CMK (cell line): Measurements from ENCODE around the gene NTN5.

Experiments used
- DNase-seq: peaks from one replicate; pipeline ENCODE4 v3.0.0-alpha.2; 2010; ENCODE audit warnings: low read depth

The NTN5 gene

DNA sequence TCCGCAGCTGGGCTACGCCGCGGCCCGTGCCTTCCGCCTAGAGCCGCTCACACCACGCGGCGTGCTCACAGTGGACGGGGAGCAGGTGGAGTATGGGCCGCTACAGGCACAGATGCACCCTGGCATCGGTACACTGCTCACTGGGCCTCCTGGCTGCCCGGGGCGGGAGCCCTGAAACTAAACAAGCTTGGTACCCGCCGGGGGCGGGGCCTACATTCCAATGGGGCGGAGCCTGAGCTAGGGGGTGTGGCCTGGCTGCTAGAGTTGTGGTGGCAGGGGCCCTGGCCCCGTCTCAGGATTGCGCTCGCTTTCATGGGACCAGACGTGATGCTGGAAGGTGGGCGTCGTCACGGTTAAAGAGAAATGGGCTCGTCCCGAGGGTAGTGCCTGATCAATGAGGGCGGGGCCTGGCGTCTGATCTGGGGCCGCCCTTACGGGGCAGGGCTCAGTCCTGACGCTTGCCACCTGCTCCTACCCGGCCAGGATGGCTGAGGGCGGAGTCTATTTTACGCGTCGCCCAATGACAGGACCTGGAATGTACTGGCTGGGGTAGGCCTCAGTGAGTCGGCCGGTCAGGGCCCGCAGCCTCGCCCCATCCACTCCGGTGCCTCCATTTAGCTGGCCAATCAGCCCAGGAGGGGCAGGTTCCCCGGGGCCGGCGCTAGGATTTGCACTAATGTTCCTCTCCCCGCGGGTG is 43.1 kb downstream of the NTN5 start:
- no peak for DNase-seq

DNA sequence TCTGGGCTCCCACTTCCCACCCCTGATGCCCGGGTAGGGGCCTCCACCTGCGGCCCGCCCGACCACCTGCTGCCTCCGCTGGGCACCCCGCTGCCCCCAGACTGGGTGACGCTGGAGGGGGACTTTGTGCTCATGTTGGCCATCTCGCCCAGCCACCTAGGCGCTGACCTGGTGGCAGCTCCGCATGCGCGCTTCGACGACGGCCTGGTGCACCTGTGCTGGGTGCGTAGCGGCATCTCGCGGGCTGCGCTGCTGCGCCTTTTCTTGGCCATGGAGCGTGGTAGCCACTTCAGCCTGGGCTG is 43.6 kb downstream of the NTN5 start:
- DNase-seq: no peak

DNA sequence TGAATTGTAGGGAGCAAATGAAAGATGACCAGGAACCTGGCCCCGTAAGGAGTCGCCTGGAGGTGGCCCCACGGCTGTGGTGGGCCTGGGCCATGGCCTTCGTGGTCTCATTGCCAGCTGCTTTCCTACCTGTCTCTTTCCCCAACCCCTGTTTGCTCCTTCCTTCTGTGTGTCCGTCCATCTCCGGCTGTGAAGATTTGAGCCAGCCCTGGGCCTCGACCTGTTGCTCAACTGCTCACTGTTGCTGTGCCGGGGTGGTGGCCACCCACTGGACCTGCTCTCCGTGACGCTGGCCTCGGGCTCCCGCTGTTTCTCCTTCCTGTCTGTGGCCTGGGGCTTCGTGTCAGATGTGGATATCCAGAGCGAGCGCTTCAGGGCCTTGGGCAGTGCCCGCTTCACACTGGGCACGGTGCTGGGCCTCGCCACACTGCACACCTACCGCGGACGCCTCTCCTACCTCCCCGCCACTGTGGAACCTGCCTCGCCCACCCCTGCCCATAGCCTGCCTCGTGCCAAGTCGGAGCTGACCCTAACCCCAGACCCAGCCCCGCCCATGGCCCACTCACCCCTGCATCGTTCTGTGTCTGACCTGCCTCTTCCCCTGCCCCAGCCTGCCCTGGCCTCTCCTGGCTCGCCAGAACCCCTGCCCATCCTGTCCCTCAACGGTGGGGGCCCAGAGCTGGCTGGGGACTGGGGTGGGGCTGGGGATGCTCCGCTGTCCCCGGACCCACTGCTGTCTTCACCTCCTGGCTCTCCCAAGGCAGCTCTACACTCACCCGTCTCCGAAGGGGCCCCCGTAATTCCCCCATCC is 44.1 kb downstream of the NTN5 start:
- DNase-seq: no peak

DNA sequence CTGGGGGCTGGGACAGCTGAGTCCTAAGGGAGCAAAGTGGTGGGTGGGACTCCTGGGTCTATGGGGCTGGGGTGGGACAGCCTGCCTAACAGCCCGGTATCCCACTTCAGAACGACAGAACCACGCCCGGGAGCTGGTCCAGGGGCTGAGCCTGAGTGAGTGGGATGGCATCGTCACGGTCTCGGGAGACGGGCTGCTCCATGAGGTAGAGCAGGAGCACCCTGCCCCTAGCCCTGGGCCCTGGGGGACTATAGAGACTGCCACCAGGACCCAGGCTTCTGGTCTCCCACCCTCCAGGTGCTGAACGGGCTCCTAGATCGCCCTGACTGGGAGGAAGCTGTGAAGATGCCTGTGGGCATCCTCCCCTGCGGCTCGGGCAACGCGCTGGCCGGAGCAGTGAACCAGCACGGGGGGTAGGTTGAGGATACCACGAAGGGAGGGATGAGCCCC is 44.9 kb downstream of the NTN5 start:
- no peak for DNase-seq

DNA sequence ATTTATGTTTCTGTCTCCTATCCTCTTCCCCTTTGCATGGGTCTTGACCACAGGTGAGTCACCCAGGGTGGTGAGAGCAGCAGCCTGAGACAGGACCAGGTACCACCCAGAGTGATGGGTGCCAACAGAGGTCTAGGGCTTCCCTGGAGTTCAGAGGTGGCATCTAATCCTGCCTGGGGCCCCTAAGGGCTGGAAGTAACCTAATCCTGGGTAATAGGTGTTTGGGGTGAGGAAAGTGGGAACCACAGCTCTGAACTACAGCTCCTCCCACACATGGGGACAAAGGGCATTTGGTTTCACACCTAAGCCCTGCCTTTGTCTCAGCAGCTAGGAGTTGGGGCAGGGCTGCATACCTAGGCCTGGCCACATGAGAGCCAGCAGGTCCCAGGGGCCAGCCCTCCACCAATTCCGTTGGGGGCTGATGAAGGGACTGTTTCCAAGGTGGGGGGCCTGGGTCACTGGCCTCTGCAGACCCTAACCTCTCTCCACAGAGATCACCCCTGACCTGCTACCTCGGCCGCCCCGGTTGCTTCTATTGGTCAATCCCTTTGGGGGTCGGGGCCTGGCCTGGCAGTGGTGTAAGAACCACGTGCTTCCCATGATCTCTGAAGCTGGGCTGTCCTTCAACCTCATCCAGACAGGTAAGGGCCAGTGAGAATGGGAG is 45.5 kb downstream of the NTN5 start:
- no peak for DNase-seq

DNA sequence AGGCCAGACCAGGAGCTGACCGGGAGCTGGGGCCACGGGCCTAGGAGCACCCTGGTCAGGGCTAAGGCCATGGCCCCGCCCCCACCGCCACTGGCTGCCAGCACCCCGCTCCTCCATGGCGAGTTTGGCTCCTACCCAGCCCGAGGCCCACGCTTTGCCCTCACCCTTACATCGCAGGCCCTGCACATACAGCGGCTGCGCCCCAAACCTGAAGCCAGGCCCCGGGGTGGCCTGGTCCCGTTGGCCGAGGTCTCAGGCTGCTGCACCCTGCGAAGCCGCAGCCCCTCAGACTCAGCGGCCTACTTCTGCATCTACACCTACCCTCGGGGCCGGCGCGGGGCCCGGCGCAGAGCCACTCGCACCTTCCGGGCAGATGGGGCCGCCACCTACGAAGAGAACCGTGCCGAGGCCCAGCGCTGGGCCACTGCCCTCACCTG is 46.9 kb downstream of the NTN5 start:
- no peak for DNase-seq

DNA sequence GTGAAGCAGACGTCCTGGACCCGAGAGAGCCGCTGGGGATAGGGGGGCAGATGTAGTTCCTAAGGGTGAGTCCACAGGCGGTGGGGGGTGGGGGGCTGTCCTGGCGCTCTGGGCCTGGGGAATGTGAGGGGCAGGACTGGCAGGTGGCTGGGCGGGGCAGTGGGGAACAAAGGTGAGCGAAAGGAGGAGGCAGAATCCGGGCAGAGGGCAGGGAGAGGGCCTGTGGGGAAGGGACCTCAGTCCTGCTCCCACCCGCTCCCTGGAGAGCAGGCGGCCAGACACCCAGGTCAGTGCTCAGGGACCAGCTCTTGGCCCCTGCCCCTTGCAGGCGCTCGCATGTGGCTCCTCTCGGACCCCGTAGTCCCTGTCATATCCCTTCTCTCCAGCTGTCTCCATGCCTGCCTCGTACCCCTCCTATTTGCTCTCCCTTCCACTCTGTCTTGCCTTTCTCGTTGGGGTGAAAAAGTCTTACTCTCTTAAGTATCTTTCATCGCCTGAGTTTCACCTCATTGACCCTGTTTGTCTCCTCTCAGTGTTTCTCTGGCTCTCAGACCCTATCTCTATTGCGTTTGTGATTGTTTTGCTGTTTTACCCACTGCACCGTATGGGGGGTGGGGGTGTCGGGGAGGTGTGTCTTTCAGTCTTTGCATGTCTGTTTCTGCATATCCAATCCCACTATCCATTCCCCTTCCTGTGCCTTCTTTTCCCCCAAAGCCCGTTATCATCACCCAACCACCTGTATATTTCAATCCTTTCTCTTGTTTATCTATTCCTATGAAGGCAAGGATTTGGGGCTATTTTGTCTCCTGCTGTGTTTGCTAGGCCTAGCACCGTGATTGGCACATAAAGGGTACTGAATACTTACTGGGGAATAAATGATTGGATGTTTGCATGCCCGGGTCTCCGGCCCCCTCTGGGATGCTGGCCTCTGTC is 47.8 kb downstream of the NTN5 start:
- DNase-seq: no peak

DNA sequence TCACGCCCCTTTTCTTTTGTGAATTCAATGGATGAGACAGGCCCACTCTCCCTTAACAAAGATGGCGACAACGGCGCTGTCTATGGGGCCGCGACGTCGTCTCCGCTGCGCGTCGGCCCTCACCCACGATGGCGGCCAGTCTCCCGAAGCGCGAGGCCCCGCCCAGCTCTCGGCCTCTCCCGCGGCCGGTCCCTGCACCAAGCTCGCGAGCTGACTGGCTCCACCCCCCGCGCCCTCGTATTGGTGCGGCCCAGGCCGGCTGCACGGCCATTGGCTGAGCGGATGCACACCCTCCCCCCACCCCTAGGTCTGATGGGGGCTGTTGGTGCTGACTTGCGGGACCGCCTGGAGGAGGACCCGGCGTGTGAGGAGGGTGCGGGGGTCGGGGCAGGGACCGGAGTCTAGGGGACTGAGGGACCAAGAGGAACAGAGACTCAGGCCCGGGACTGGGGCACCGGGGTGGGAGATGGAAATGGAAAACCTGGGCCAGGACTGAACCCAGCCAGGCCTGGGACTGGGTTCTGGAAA is 48.7 kb downstream of the NTN5 start:
- peak; percentile 96 for DNase-seq

DNA sequence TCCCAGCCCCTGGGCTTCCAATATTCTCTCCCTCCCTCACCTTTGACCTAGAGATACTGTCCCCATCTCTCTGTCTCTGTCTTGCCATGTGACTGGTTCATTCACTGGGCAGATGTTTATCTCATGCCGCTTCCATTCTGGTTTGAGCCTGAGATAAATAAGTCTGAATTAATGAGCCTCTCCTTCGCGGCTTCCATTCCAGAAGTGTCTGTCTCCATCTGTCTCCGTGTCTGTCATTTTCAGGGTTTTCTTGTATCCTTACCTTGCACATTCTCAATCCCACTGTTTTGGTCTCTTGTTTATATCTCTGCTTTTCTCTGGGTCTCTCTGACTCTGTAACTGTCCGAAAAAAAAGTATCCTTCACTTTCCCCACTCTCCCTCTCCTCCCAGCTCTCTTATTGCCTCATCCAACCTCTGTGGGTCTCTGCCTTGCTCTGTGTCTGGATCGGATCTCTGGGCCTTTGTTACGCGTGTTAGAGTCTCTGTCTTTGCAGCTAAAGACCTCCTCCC is 49.2 kb downstream of the NTN5 start:
- no peak for DNase-seq

DNA sequence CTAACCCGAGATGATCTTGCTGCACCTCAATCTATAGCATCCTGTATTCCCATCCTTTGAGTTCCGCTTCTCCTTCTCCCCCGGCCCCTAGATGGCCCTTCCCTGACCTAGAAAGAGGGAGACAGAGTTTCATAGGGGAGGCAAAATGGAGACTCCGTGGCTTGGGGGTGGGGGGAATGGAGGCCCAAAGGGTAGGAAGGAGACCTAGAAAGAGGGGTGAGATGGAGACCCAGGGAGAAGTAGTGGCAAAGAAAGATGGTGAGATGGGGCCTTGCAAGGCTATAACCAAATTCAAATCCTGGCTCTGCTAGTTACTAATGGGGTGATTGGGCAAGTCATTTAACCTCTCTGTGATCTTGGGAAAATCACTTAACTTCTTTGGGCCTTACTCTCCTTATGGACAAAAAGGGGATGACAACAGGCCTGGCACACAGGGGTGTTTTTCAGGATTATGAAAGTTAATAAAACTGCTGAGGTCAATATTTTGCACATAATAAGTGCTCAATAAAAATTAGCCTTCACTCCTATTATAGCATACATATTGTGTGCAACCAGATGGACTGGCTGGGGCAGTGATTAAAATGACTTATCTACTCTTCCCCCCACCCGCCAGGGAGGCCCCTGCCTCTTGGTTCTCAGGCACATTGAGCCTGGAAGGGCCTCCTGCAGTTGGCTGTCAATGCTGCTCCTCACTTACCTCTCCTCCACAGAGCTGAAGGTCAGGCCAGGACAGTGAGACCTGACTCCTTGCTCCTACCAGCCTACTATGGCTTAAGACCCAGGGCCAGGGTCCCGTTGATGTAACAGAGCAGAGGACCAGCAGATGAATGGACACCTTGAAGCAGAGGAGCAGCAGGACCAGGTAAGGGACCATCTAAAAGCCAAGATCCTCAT is 52.9 kb downstream of the NTN5 start:
- DNase-seq: no peak

DNA sequence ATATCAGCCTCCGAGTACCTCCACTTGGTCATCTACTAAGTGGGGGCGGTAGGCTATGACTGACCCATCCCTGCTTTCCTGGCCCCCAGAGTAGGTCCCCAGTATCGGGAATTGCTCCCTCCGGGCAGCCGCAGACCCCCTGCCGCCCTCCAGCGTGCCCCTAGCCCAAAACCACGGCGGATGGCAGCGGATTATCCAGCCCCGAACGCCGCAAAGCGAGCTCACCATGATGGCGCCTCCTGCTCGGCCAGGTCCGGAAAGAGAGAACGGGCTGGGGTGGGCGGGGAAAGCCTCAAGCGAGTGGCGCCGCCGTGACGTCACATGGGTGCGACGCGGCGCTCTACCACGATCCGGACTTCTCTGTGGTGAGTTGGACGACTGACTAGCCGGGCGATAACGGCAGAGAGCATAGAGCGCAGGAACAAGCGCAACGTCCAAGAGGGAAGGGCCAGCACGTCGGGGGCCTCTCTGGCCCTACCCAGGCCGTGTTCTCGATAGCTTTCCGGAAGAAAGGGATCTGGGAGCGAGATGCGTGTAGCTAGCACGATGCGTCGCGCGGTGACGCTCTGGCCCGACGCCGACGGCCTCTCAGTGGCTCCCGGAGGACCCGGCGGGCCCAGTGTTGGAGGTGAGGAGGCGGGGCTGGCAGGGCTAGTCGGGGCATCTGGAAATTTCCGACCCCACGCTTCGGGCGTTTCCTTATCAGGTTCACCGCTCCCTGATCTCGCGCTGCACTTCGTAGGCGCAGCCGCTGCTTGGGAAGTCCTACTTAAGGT is 53.7 kb downstream of the NTN5 start, which contains the start of the genes RPL18 and SPHK2:
Gene RPL18 (minus strand): TSS at position 263 of the 776 bp plus-strand sequence. CDS start 35 bp downstream, at position 228.
Gene SPHK2 (plus strand): TSS at position 591 of the 776 bp plus-strand sequence. CDS start 1,009 bp downstream, outside the sequence.
- DNase-seq: peak; percentile 100

DNA sequence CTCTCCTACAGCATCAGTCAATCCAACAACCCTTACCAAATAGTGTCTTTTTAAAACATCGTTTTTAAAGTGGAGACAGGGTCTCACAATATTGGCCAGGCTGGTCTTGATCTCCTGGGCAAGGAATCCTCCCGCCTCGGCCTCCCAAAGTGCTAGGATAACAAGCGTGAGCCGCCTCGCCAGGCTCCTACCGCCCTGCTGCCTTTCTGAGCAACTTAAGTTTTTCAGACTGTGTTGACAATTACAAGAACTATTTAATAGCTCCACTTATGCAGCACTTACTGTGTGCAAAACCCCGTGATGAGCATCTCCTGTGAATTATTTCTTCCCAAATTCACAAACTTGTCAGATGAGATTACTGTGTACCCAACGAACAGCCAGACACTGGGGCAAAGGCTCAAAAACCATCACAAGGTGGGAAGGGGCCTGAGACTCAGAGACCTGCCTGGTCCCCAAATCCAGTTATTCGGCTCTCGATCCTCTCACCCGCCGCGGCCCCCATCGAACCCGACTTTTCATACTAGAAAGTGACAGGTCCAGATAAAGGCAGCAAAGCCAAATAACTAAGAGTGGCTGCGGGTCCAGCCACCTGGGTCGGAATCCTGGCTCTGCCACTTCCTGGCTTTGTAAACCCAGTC is 54.4 kb downstream of the NTN5 start:
- no peak for DNase-seq

DNA sequence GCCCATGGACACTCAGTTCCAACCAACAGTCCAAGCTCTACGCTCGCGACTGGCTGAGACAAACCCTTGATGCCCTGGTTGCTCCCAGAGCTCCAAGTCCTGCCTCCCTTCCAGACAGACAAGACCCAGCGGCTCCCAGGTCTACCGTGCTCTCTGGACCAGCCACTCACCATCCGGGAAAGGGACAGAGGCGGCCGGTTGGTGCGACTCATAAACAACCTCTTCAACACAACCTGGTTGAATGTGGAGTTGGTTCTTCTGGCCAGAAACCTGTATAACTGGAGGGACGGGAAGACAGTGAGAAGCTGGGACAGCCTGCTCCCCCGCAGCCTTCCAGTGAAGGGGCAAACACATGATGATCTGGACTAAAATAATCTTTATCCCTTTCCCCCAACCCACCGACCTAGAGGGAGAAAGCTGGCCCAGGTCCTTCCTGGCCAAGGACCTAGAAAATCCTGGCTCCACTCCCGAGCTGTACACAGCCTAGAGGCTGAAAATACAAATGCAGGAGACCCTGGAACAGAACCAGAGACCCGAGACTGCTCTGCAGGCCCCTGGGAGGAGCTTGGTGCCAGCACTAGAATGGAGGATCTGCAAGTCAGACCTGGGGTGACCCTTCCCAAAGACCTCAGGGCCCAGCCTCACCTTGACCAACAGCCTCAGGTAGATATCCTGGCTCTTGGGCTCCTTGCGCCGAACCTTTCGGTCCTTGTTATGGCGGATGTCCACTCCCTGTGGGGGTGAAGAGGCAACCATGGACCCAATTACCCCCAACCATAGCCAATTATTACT is 55.5 kb downstream of the NTN5 start:
- DNase-seq: no peak

DNA sequence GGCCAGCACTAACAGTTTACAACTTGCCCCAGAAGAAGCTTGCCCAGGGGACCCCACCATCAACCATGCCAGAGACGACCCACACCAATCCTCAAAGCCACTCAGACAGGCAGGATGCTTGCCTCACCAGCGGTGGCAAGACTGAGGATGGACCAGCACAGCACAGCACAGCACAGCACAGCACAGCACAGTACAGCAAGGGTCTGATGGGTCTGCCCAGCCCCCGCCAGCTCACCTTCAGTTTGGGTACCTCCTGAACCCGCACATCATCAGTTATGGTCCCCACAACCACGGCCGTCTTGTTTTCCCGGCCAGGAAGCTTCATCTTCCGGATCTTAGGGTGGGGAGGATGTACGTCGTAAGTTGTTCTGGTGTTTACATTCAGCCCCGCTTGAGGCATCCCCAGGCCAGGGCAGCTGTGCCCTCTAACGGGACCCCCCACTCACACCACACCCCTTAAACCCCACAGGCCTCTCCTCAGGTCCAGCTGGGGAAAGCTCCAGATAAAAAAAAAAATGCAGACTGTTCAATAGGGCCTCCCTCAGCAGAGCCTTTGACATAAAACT is 56.2 kb downstream of the NTN5 start:
- no peak for DNase-seq

DNA sequence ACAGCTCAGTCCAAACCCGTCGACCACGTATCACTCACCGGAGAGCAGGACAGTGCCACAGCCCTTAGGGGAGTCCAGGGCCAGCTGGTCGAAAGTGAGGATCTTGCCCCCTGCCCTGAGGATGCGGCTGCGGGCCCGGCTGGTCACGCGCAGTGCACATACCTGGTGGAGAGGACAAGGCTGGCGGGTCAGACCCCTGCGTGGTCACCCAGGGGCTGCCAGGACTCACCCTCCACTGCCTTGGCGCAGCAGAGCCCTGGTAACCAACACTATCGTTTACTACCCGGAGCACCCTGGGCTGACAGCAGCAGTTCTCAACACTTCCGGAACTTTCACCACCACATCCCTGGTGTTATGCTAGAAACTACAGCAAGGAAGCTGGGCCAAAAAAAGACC is 56.8 kb downstream of the NTN5 start:
- DNase-seq: no peak

DNA sequence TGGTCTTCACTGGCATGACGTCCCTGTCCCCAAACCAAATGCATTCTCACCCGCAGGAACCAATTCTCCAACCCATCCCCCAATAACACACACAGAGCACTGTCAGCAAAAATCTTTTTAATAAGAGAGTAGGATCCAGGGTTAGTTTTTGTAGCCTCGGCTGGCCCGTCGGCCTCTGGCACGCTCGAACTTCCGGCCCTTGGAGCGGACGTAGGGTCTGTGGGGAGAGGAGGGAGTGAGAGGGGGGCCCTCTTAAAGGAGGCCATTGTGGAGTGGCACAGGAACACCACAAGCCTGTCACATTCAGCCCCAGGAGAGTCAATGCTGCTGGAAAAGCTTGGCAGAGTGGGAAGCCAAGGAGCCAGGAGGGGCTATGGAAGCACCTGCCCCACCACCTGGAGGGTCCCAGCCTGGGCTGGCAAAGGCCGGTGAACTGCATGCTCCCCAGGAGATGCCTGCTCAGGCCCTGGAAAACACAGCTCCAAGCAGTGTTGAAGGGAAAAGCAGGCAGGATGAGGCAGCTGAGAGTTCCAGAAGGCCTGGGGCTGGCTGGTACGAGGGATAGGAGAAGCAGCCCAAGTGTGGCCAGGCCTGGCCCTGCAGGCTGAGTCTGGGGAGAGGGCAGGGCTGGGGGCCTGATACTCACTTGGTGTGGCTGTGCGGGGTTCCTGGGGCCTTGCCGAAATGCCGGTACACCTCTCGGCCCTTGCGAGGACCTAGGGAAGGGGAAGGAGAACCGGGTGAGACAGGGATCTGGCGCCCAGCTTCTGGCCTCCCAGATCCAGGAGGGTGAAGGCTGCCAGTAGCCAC is 57.4 kb downstream of the NTN5 start:
- no peak for DNase-seq
